ENCODE measurements around the gene SYNPO.

Gene SYNPO

GRCh38 chr5:150596826-150597225 lies 43.6 kb upstream of the SYNPO start:
- DNase-seq (ENCODE audit: low read depth, low spot score), result no peak
- H3K4me3 ChIP-seq (ENCODE audit: low read depth, low read length), result no peak overlapping the region
- POLR2A ChIA-PET, result no interaction called here
- CTCF ChIA-PET, result no interaction called here
- TF ChIP-seq CTCF (IDR thresholded peaks at IDR 0.05; ENCODE audit: insufficient read depth, low read length, missing control alignments), result no peak

- CTCF ChIA-PET, result no interaction called here
- POLR2A ChIA-PET, result no interaction called here
- no peak for DNase-seq (ENCODE audit: low read depth, low spot score)
- TF ChIP-seq CTCF (IDR thresholded peaks at IDR 0.05; ENCODE audit: insufficient read depth, low read length, missing control alignments), result no peak
- no peak overlapping the region for H3K4me3 ChIP-seq (ENCODE audit: low read depth, low read length)
Measured at GRCh38 chr5:150598006-150598405, 42.5 kb upstream of the SYNPO start.

GRCh38 chr5:150598821-150599273 lies 41.6 kb upstream of the SYNPO start:
- ChIA-PET POLR2A (no interaction called here), CTCF (no interaction called here)
- no peak overlapping the region for H3K4me3 ChIP-seq (ENCODE audit: low read depth, low read length)
- TF ChIP-seq CTCF (IDR thresholded peaks at IDR 0.05; ENCODE audit: insufficient read depth, low read length, missing control alignments), result no peak
- DNase-seq (ENCODE audit: low read depth, low spot score), result no peak

GRCh38 chr5:150599281-150599680 lies 41.2 kb upstream of the SYNPO start:
- POLR2A ChIA-PET, result interaction anchor here (1.1 kb wide), 1 partner anchor 102 kb away, joined by 3 read pairs; the partner anchor contains the start of gene RBM22
- CTCF ChIA-PET, result interaction anchor here (1.0 kb wide), 1 partner anchor 9 kb away, joined by 3 read pairs; no protein-coding TSS in a partner anchor
- DNase-seq (ENCODE audit: low read depth, low spot score), result no peak
- no peak overlapping the region for H3K4me3 ChIP-seq (ENCODE audit: low read depth, low read length)
- no peak for TF ChIP-seq CTCF (IDR thresholded peaks at IDR 0.05; ENCODE audit: insufficient read depth, low read length, missing control alignments)

- CTCF ChIA-PET, result interaction anchor here (1.0 kb wide), 1 partner anchor 10 kb away, joined by 3 read pairs; no protein-coding TSS in a partner anchor
- no peak for DNase-seq (ENCODE audit: low read depth, low spot score)
- POLR2A ChIA-PET, result interaction anchor here (1.1 kb wide), 1 partner anchor 101 kb away, joined by 3 read pairs; the partner anchor contains the start of gene RBM22
Measured at GRCh38 chr5:150599917-150600511, 40.4 kb upstream of the SYNPO start.

More at GRCh38 chr5:150599917-150600511, 40.4 kb upstream of the SYNPO start:
- no peak overlapping the region for H3K4me3 ChIP-seq (ENCODE audit: low read depth, low read length)
- TF ChIP-seq CTCF (IDR thresholded peaks at IDR 0.05; ENCODE audit: insufficient read depth, low read length, missing control alignments), result no peak
